Tibial nerve (tissue), 4 donors: ENCODE data around the gene NYNRIN. TPM values are rescaled to one million over a fixed set of nuclear protein-coding genes. Genes with fewer than 3 reads are reported as not detected.
"Not testable (repeated sequence)": the region's sequence is repeated elsewhere in the genome, so short reads cannot be mapped to it uniquely, and the experiment has no call there.

Source experiments
- DNase-seq, 2 donors: peaks; one replicate each; pipeline ENCODE4 v3.0.0-alpha.2; 2019; ENCODE audit warnings: low spot score in 2 of 2
- H3K27ac ChIP-seq, 4 donors: fragments of 200-600 bp; sonication (generic) in 3 of 4; one replicate each; pipeline ENCODE4 v1.5.1; 2017 to 2019; ENCODE audit warnings: mild to moderate bottlenecking in 1 of 4
- H3K27me3 ChIP-seq, 2 donors: fragments of 200-600 bp; sonication (generic) in 1 of 2; one replicate each; pipeline versions ENCODE4 v1.5.1 to v1.6.0; 2017 to 2019
- H3K36me3 ChIP-seq, 3 donors: fragments of 200-600 bp; sonication (generic); one replicate each; pipeline ENCODE4 v1.5.1; 2018 to 2019
- H3K4me1 ChIP-seq, 4 donors: fragments of 200-600 bp; sonication (generic) in 3 of 4; one replicate each; pipeline ENCODE4 v1.5.1; 2017 to 2019
- H3K4me3 ChIP-seq, 4 donors: fragments of 200-600 bp; sonication (generic) in 3 of 4; one replicate each; pipeline ENCODE4 v1.5.1; 2017 to 2019; ENCODE audit warnings: mild to moderate bottlenecking in 1 of 4, moderate library complexity in 1 of 4
- H3K9me3 ChIP-seq, 4 donors: fragments of 200-600 bp; sonication (generic) in 3 of 4; one replicate each; pipeline ENCODE4 v1.5.1; 2017 to 2019
- EP300 ChIP-seq, 2 donors: sonication (generic); formaldehyde crosslinking; IDR thresholded peaks; one replicate each; pipeline ENCODE4 v1.6.1; 2017; ENCODE audit warnings: antibody characterized with exemption in 2 of 2, mild to moderate bottlenecking in 1 of 2
- POLR2A ChIP-seq, 2 donors: fragments of 450-650 bp; IDR thresholded peaks; one replicate each; pipeline ENCODE4 v1.6.1; 2017; ENCODE audit warnings: antibody characterized with exemption in 2 of 2, mild to moderate bottlenecking in 2 of 2, moderate library complexity in 2 of 2
- WGBS, 2 donors: methylation state at CpG; one replicate each; pipeline ENCODE4 v1.1.5; 2018; 5-methylcytosine and 5-hydroxymethylcytosine counted together
- total RNA-seq, 4 donors: library from RNA; depleted of rRNA; stranded (reverse); fragments of >200 nt; gene quantifications; one replicate each; pipeline ENCODE4 v1.1.0, GENCODE V29; 2016
- TF ChIP-seq, protein P1 (sequence below), 5 experiments: fragments of 200-600 bp in 3 of 5; fragments of 450-650 bp in 2 of 5; sonication (generic) in 3 of 5; IDR thresholded peaks; one replicate each; pipeline ENCODE4 v1.5.1; 2016 to 2019; ENCODE audit warnings: antibody characterized with exemption in 5 of 5, mild to moderate bottlenecking in 3 of 5, moderate library complexity in 2 of 5

Gene NYNRIN
- total RNA-seq, 4 donors from 2014 or later: 17.4 to 24.7 (median 19.4) TPM

DNA sequence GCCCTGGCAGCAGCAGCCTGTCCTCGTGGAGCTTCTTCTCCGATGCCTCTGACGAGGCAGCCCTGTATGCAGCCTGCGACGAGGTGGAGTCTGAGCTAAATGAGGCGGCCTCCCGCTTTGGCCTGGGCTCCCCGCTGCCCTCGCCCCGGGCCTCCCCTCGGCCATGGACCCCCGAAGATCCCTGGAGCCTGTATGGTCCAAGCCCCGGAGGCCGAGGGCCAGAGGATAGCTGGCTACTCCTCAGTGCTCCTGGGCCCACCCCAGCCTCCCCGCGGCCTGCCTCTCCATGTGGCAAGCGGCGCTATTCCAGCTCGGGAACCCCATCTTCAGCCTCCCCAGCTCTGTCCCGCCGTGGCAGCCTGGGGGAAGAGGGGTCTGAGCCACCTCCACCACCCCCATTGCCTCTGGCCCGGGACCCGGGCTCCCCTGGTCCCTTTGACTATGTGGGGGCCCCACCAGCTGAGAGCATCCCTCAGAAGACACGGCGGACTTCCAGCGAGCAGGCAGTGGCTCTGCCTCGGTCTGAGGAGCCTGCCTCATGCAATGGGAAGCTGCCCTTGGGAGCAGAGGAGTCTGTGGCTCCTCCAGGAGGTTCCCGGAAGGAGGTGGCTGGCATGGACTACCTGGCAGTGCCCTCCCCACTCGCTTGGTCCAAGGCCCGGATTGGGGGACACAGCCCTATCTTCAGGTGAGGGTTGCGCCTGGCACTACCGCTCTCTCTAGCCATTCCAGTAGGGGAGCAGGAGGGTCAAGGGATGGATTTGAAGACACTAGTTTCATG is 28.7 kb upstream of the NYNRIN start:
- DNase-seq: no peak
- TF ChIP-seq POLR2A (IDR thresholded peaks at IDR 0.05) (no peak), EP300 (IDR thresholded peaks at IDR 0.05) (no peak)
- 81 to 84% methylated on average over 27 to 28 of the region's 32 CpGs for WGBS, 2 donors
- H3K27ac ChIP-seq: peak overlapping the region in 2 of 4 donors; percentile 94
- H3K9me3 ChIP-seq: no peaks in the 10 kb centered on the region
- peaks cover 0 to 36% (median 0%) of the 10 kb centered on the region in 3 donors for H3K36me3 ChIP-seq
- peaks cover 0 to 47% (median 11%) of the 10 kb centered on the region in 4 donors for H3K4me1 ChIP-seq
- H3K4me3 ChIP-seq: peak overlapping the region in 1 of 4 donors; percentile 63
- H3K27me3 ChIP-seq: no peaks in the 10 kb centered on the region

DNA sequence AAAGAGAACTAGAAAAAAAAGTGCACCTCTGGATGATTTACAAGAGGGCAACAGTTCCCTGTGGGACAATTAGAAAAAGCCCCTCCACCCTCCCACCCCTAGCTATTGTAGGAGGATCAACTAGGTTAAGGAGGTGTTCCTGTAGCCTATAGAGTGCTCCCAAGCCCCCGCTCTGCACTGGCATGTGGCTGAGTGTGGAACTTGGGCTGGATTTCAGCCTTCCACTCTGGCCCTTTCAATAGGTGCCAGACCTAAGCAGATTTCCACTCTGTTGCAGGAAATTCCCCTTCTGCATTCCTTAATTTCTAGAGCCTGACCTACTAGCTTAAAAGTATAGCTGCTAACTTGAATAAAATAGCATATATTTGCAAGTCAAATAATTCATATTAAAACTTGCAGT is 28.1 kb upstream of the NYNRIN start:
- Histone ChIP-seq H3K36me3 (peaks cover 0 to 43% (median 0%) of the 10 kb centered on the region in 3 donors), H3K27me3 (no peaks in the 10 kb centered on the region), H3K27ac (no peak overlapping the region), H3K9me3 (no peaks in the 10 kb centered on the region), H3K4me3 (no peak overlapping the region), H3K4me1 (peaks cover 0 to 41% (median 9%) of the 10 kb centered on the region in 4 donors)
- no peak for DNase-seq
- TF ChIP-seq POLR2A (IDR thresholded peaks at IDR 0.05) (no peak), EP300 (IDR thresholded peaks at IDR 0.05) (no peak)
- 56 to 62% methylated on average over 1 of the region's 1 CpG for WGBS, 2 donors

DNA sequence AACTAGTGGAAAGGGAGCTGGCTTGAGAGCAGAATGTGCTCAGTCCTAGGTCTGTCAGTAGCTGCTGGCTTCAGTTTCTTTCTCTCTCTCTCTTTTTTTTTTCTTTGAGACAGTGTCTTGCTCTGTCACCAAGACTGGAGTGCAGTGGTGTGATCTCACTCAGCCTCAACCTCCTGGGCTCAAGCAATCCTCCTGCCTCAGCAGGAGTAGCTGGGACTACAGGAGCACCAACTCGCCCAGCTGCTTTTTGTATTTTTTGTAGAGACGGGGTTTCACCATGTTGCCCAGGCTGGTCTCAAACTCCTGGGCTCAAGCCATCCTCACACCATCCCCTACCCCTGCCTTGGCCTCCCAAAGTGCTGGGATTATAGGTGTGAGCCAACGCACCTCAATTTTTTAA is 27.2 kb upstream of the NYNRIN start:
- Histone ChIP-seq H3K4me1 (peaks cover 0 to 35% (median 6%) of the 10 kb centered on the region in 4 donors), H3K36me3 (peaks cover 0 to 51% (median 0%) of the 10 kb centered on the region in 3 donors), H3K27ac (peak overlapping the region in 1 of 4 donors; percentile 15)
- WGBS, 2 donors: 85 to 88% methylated on average over 3 of the region's 3 CpGs
- H3K27me3 ChIP-seq, DNase-seq, H3K9me3 ChIP-seq, H3K4me3 ChIP-seq: not testable (repeated sequence)

DNA sequence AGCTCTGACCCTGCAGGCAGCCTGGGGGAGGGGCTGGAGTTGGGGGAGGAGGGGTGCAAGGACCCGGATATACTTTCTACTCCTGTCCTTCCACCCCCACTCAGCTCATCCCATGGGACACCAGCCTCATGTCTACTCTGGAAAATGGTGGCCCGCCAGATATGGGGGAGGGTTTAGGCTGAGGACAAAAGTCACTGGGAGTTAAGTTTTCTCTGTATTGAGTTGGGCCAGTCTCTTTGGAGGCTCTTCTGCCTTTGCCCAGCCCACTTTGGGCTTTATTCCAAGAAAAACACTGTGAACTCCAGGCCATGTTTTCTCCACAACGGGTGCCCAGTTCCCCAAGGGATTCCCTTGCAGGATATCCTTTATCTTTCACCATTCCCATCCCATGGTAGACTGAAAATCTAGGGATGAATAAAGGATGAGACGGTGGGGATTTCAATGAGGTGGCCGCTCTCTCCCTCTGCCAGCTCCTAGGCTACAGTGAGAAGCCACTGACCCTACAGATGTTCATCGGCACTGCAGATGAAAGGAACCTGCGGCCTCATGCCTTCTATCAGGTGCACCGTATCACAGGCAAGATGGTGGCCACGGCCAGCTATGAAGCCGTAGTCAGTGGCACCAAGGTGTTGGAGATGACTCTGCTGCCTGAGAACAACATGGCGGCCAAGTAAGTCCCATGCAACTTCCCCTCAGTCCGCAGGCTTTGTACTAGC is 25.9 kb upstream of the NYNRIN start:
- no peak overlapping the region for H3K27ac ChIP-seq
- H3K36me3 ChIP-seq: peaks cover 0 to 58% (median 0%) of the 10 kb centered on the region in 3 donors
- no peak for DNase-seq
- no peak overlapping the region for H3K4me3 ChIP-seq
- H3K27me3 ChIP-seq: no peaks in the 10 kb centered on the region
- peaks cover 0 to 22% (median 2%) of the 10 kb centered on the region in 4 donors for H3K4me1 ChIP-seq
- TF ChIP-seq, protein P1, sequence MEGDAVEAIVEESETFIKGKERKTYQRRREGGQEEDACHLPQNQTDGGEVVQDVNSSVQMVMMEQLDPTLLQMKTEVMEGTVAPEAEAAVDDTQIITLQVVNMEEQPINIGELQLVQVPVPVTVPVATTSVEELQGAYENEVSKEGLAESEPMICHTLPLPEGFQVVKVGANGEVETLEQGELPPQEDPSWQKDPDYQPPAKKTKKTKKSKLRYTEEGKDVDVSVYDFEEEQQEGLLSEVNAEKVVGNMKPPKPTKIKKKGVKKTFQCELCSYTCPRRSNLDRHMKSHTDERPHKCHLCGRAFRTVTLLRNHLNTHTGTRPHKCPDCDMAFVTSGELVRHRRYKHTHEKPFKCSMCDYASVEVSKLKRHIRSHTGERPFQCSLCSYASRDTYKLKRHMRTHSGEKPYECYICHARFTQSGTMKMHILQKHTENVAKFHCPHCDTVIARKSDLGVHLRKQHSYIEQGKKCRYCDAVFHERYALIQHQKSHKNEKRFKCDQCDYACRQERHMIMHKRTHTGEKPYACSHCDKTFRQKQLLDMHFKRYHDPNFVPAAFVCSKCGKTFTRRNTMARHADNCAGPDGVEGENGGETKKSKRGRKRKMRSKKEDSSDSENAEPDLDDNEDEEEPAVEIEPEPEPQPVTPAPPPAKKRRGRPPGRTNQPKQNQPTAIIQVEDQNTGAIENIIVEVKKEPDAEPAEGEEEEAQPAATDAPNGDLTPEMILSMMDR (IDR thresholded peaks at IDR 0.05): no peak
- TF ChIP-seq POLR2A (IDR thresholded peaks at IDR 0.05): no peak
- no peak for TF ChIP-seq EP300 (IDR thresholded peaks at IDR 0.05)
- H3K9me3 ChIP-seq: no peaks in the 10 kb centered on the region
- 74 to 80% methylated on average over 12 of the region's 12 CpGs for WGBS, 2 donors

DNA sequence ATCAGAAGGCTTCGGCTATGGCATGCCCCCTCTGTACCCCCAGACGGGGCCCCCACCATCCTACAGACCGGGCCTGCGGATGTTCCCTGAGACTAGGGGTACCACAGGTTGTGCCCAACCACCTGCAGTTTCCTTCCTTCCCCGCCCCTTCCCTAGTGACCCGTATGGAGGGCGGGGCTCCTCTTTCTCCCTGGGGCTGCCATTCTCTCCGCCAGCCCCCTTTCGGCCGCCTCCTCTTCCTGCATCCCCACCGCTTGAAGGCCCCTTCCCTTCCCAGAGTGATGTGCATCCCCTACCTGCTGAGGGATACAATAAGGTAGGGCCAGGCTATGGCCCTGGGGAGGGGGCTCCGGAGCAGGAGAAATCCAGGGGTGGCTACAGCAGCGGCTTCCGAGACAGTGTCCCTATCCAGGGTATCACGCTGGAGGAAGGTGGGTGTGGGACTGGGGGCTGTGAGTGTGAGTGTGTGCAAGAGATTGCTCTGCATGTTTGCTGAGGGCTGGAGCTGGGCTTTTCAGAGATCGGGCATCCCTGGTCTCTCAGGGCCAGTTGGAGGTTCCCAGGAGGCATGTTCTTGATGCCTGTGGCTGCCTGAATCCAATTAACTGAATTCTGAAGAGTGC is 22.2 kb upstream of the NYNRIN start:
- TF ChIP-seq, protein P1 (IDR thresholded peaks at IDR 0.05): no peak
- TF ChIP-seq POLR2A (IDR thresholded peaks at IDR 0.05): no peak
- TF ChIP-seq EP300 (IDR thresholded peaks at IDR 0.05): no peak
- no peak overlapping the region for H3K4me3 ChIP-seq
- peaks cover 0 to 63% (median 0%) of the 10 kb centered on the region in 3 donors for H3K36me3 ChIP-seq
- 67 to 69% methylated on average over 15 to 16 of the region's 16 CpGs for WGBS, 2 donors
- H3K27ac ChIP-seq: no peak overlapping the region
- no peak for DNase-seq
- H3K4me1 ChIP-seq: peaks cover 0 to 3% (median 0%) of the 10 kb centered on the region in 4 donors
- H3K27me3 ChIP-seq: no peaks in the 10 kb centered on the region
- H3K9me3 ChIP-seq: no peaks in the 10 kb centered on the region

DNA sequence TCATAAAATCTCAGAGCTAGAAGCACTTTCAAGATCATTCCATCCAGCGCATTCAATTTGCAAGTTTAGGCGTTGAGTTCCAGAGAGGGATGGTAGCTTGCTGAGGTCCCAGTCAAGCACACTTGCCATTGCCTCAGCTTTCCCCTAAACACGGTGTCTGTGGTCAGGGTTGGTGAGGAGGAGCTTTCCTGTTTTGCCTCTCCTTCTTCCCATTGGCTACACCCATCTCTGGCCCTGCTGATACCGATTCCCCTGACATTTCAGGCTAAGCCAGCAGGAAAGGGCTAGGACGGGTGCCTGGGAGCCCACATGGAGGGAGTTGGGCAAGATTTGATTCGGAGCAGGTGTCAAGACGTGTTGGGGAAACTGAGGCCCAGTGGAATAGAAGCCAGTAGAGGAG is 21.7 kb upstream of the NYNRIN start:
- Histone ChIP-seq H3K27ac (no peak overlapping the region), H3K36me3 (peaks cover 0 to 57% (median 0%) of the 10 kb centered on the region in 3 donors), H3K27me3 (no peaks in the 10 kb centered on the region), H3K4me3 (no peak overlapping the region), H3K9me3 (no peaks in the 10 kb centered on the region), H3K4me1 (no peaks in the 10 kb centered on the region)
- DNase-seq: no peak
- 81% methylated on average over 7 of the region's 7 CpGs for WGBS, 2 donors
- TF ChIP-seq POLR2A (IDR thresholded peaks at IDR 0.05) (no peak), EP300 (IDR thresholded peaks at IDR 0.05) (no peak)
- TF ChIP-seq, protein P1 (IDR thresholded peaks at IDR 0.05): no peak
